ENCODE data around the gene SNHG17. TPM values are rescaled to one million over a fixed set of nuclear protein-coding genes. Genes with fewer than 3 reads are reported as not detected.

SNHG17 gene
- total RNA-seq, 2 experiments from 2014 or later = 154 to 159 TPM

DNA sequence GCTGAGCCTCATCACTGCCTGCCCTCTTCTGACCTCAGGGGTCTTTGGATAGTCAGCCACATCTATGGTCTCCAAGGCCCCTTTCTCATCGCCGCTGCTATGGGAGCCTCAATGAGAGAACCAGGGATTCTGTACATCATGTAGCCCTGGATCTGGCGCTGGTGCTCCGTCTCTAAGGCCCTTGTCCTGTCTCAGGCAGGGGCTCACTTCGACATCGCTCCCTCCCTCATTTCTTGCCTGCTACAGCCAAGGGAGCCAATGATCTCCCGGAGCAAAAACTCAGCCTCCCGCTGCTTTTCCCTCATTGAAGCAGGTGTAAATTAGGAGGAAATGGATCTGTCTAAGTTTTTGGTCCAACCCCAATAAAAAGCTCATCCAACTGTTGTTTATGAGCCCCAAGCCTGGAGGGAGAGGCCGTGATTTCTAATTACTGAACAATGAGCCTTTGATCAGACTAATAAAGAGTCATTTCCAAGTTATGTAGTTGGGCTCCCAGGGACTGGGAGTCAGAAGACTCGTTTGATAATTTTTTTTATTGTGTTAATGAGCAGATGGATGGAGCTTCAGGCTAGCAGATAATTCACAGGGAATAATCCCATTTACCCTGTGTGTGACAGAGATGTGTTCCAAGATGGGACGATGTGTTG lies 58.0 kb downstream of the SNHG17 start:
- TF ChIP-seq, protein P1, sequence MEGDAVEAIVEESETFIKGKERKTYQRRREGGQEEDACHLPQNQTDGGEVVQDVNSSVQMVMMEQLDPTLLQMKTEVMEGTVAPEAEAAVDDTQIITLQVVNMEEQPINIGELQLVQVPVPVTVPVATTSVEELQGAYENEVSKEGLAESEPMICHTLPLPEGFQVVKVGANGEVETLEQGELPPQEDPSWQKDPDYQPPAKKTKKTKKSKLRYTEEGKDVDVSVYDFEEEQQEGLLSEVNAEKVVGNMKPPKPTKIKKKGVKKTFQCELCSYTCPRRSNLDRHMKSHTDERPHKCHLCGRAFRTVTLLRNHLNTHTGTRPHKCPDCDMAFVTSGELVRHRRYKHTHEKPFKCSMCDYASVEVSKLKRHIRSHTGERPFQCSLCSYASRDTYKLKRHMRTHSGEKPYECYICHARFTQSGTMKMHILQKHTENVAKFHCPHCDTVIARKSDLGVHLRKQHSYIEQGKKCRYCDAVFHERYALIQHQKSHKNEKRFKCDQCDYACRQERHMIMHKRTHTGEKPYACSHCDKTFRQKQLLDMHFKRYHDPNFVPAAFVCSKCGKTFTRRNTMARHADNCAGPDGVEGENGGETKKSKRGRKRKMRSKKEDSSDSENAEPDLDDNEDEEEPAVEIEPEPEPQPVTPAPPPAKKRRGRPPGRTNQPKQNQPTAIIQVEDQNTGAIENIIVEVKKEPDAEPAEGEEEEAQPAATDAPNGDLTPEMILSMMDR (IDR thresholded peaks at IDR 0.05) = no peak
- Mint-ChIP-seq H3K9me3 (no peaks in the 10 kb centered on the region), H3K27me3 (peaks cover 4% of the 10 kb centered on the region), H3K4me1 (ENCODE audit: low read depth) (no peaks in the 10 kb centered on the region), H3K36me3 (ENCODE audit: low read depth) (no peaks in the 10 kb centered on the region), H3K4me3 (no peak overlapping the region), H3K27ac (no peak overlapping the region)
- ChIA-PET CTCF (interaction anchor here (0.6 kb wide), 1 partner anchor 170 kb away, joined by 3 read pairs; no protein-coding TSS in a partner anchor), POLR2A (no interaction called here)
- intact Hi-C loops (cut with micrococcal nuclease) = no loop called here
- DNase-seq (no peak), ATAC-seq (no peak)

DNA sequence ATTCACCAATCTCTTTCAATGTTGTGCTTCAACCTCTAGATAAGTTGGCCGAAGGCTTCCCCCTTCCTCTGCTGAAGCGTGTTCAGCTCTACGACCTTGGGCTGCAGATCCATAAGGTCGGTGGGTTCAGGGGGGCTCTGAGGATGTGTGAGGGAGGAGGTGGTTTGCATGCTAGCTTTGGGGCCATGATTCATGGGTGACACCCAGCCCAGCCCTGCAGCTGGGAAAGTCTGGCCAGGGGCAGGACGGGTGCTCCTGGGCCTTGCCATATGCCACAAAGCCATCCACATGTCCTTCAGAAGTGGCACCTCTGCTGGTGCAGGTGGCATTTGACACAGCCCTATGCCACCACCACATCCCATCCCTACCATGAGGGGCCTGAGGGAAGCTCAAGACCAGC lies 61.2 kb downstream of the SNHG17 start:
- ChIA-PET CTCF (no interaction called here), POLR2A (no interaction called here)
- intact Hi-C loops (cut with micrococcal nuclease) = no loop called here
- no peaks in the 10 kb centered on the region for H3K9me3 Mint-ChIP-seq
- no peak overlapping the region for H3K4me3 Mint-ChIP-seq
- no peaks in the 10 kb centered on the region for H3K4me1 Mint-ChIP-seq (ENCODE audit: low read depth)
- H3K27ac Mint-ChIP-seq = no peak overlapping the region
- H3K27me3 Mint-ChIP-seq = no peaks in the 10 kb centered on the region
- H3K36me3 Mint-ChIP-seq (ENCODE audit: low read depth) = no peaks in the 10 kb centered on the region
- DNase-seq (no peak), ATAC-seq (no peak)
- TF ChIP-seq, protein P1 (IDR thresholded peaks at IDR 0.05) = no peak

DNA sequence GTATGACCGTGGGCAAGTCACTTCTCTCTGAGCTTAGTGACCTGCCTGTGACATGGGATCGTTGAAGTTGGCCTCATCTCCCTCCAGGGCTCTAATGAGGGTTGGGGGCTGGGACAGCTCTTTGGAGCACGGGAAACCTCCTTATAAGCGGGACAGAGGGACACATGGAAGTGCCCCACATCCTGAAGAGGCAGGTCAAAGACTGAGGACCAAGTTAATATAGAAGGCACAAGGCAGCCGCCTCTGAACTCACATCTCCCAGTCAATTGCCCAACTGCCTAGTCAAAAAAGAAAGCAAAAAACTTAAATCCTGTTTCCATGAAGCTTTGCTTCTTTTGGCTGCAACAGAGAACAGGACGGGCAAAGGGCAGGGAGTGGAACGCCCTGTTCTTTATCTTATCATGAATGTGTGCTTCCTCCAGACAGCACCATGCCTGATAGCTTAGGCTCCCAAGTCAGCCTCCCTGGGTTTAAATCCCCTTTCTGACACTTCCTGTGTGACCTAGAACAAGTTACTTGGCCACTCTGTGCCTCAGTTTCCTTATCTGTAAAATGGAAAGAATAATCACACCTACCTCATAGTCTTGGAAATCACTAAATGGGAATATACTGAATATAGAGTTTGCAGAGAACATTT lies 61.8 kb downstream of the SNHG17 start:
- no peaks in the 10 kb centered on the region for H3K4me1 Mint-ChIP-seq (ENCODE audit: low read depth)
- ATAC-seq (no peak), DNase-seq (no peak)
- ChIA-PET CTCF (no interaction called here), POLR2A (no interaction called here)
- no peaks in the 10 kb centered on the region for H3K27me3 Mint-ChIP-seq
- H3K27ac Mint-ChIP-seq = no peak overlapping the region
- H3K36me3 Mint-ChIP-seq (ENCODE audit: low read depth) = no peaks in the 10 kb centered on the region
- no peaks in the 10 kb centered on the region for H3K9me3 Mint-ChIP-seq
- intact Hi-C loops (cut with micrococcal nuclease) = no loop called here
- TF ChIP-seq, protein P1 (IDR thresholded peaks at IDR 0.05) = no peak
- H3K4me3 Mint-ChIP-seq = no peak overlapping the region

DNA sequence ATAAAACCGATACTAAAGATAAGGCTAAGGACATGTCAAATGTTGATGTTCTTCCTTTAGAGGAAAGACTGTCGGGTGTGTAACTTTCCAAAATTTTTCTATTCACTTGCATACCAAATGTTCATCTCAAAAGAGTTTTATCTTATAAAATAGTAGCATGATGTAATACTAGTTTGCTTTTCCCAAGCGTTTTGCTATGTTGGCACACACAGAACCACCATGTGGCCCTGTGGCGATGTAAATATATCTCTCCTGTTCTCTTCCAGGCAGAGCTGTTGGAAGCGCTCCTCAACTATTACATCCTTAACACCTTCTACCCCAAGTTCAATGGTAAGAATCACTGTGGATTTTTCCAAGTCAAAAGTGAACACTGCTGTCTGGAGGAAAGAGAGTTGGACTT lies 62.3 kb downstream of the SNHG17 start:
- no peak for ATAC-seq

More for the DNA sequence above, 62.3 kb downstream of the SNHG17 start:
- Mint-ChIP-seq H3K4me1 (ENCODE audit: low read depth) (no peaks in the 10 kb centered on the region), H3K36me3 (ENCODE audit: low read depth) (no peaks in the 10 kb centered on the region), H3K9me3 (no peaks in the 10 kb centered on the region), H3K27me3 (no peaks in the 10 kb centered on the region), H3K27ac (no peak overlapping the region), H3K4me3 (no peak overlapping the region)
- POLR2A ChIA-PET = no interaction called here
- TF ChIP-seq, protein P1 (IDR thresholded peaks at IDR 0.05) = no peak
- intact Hi-C loops (cut with micrococcal nuclease) = no loop called here
- DNase-seq = no peak
- CTCF ChIA-PET = no interaction called here

Other genes with a start within 250 kb of the SNHG17 start
- not detected for gene KIAA1755, start 174.6 kb downstream of the SNHG17 start, total RNA-seq
- gene BPI, start 131.2 kb downstream of the SNHG17 start, total RNA-seq = not detected
- gene LBP, start 88.8 kb downstream of the SNHG17 start, total RNA-seq = not detected
- 10 to 100 TPM; 19.8 to 21.3 TPM for gene RALGAPB, start 37.5 kb upstream of the SNHG17 start, total RNA-seq
- gene ADIG, start 145.9 kb upstream of the SNHG17 start, total RNA-seq = not detected
- not detected for gene ARHGAP40, start 166.5 kb upstream of the SNHG17 start, total RNA-seq